Fibroblast of mammary gland (primary cell): ENCODE results near the gene DYDC2.

ENCODE experiments used
- DNase-seq: peaks from one replicate; pipeline ENCODE4 v3.0.0-alpha.2; 2010; ENCODE audit warnings: low read depth
- H3K4me3 ChIP-seq: 2 replicates; pipeline ENCODE4 v1.5.1; 2011; ENCODE audit warnings: low read depth, mild to moderate bottlenecking, low read length, moderate library complexity; ENCODE audit not compliant: control insufficient read depth
- CTCF ChIP-seq: conservative IDR thresholded peaks from 2 replicates; pipeline ENCODE4 v1.5.1; 2011; ENCODE audit warnings: low read depth, low read length, inconsistent platforms; ENCODE audit not compliant: control insufficient read depth, insufficient read depth

The DYDC2 gene, protein sequence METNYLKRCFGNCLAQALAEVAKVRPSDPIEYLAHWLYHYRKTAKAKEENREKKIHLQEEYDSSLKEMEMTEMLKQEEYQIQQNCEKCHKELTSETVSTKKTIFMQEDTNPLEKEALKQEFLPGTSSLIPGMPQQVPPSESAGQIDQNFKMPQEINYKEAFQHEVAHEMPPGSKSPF

DNA sequence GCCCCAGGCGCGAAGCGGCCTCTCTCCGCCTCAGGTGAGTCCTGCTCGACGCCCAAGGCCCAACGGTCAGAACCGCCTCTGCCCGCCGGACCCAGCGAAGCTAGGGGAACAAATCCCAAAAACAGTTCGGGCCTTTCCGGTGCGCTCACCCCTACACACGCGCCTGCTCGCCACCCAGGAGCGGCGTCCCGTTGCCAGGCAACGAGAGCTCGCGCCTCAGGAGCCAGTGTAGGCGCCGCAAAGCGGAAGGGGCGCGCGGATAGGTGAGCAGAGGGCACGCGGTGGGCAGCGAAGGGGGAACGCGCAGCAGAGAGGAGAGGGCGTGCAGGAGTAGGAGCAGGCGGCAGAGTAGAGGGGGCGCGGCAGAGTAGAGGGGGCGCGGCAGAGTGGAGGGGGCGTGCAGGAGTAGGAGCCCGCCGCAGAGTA lies at the start of gene DYDC2, which contains the start of gene DYDC1:
Gene DYDC2, plus strand, starts transcription at position 219 of the 426 bp plus-strand sequence. CDS start 5,663 bp downstream, outside the sequence.
Gene DYDC1, minus strand, starts transcription at position 193 of the 426 bp plus-strand sequence. CDS start 4,154 bp downstream, outside the sequence.
- H3K4me3 ChIP-seq, result no peak within 1 kb of the TSS
- TF ChIP-seq CTCF, result no peak
- DNase-seq, result no peak

DNA sequence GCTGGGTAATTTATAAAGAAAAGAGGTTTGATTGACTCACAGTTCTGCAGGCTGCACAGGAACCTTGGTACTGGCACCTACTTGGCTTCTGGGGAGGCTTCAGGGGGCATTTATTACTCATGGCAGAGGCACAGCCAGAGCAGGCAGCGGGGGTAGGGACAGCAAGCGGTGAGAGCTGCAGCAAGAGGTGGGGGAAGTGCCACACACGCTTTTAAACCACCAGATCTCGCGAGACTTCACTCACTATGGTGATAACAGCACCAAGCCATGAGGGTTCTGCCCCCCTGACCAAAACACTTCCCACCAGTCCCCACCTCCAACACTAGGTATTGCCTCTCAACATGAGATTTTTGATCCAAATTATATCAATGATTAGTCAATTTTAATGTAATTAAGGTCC lies 43.1 kb upstream of the DYDC2 start:
- no peak for DNase-seq
- H3K4me3 ChIP-seq, result no peak overlapping the region
- TF ChIP-seq CTCF, result no peak

GRCh38 chr10:80315391-80315790 lies 41.2 kb upstream of the DYDC2 start:
- no peak overlapping the region for H3K4me3 ChIP-seq
- DNase-seq, result no peak
- TF ChIP-seq CTCF, result no peak

DNA sequence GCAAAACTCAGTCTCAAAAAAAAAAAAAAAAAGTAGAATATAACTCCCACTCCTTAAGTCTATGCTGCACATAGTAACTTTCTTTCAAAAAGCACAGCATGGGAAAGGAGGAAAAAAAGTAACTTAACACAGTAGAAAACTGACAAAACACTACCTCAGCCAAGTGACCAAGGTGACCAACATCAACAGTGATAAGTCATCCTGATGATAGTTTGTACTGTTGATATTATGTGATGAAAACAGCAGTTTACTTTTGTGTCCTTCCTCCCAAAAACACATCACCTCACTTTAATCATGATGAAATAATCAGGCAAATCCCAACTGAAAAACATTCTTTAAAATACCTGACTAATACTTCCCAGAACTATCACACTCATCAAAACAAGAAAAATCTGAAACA lies 37.8 kb upstream of the DYDC2 start:
- TF ChIP-seq CTCF, result no peak
- no peak overlapping the region for H3K4me3 ChIP-seq
- no peak for DNase-seq

DNA sequence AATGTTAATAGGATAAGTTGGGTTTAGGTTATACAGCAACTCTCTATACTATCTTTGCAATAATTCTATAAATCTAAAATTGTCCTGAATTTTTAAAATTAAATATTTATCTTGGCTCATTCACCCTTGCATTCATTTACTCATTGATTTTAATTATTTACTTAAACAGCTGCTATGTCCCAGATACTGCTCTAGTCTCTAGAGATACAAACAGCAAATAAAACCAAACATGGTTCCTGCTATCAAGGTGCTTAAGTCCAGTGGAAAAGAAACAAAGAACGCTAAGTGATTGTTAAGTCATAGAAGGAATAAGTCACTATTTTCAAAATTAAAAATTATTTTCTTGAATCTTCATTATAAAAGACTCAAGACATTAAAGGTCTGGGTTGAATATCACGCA lies 37.3 kb upstream of the DYDC2 start:
- H3K4me3 ChIP-seq, result no peak overlapping the region
- no peak for DNase-seq
- TF ChIP-seq CTCF, result no peak

GRCh38 chr10:80319725-80320290 lies 36.8 kb upstream of the DYDC2 start:
- no peak for TF ChIP-seq CTCF
- no peak overlapping the region for H3K4me3 ChIP-seq
- no peak for DNase-seq
